HG02970 (cell line): Measurements from ENCODE around the gene RBM17.
"Not testable (repeated sequence)": the region's sequence is repeated elsewhere in the genome, so short reads cannot be mapped to it uniquely, and the experiment has no call there.

Experiments
- ATAC-seq: cut with Tn5 transposase; IDR thresholded peaks from one replicate; pipeline ENCODE4 v1.9.1; 2021; ENCODE audit warnings: mild to moderate bottlenecking, moderate library complexity, moderate number of reproducible peaks; ENCODE audit not compliant: unreplicated experiment, low FRiP score

RBM17 gene

DNA sequence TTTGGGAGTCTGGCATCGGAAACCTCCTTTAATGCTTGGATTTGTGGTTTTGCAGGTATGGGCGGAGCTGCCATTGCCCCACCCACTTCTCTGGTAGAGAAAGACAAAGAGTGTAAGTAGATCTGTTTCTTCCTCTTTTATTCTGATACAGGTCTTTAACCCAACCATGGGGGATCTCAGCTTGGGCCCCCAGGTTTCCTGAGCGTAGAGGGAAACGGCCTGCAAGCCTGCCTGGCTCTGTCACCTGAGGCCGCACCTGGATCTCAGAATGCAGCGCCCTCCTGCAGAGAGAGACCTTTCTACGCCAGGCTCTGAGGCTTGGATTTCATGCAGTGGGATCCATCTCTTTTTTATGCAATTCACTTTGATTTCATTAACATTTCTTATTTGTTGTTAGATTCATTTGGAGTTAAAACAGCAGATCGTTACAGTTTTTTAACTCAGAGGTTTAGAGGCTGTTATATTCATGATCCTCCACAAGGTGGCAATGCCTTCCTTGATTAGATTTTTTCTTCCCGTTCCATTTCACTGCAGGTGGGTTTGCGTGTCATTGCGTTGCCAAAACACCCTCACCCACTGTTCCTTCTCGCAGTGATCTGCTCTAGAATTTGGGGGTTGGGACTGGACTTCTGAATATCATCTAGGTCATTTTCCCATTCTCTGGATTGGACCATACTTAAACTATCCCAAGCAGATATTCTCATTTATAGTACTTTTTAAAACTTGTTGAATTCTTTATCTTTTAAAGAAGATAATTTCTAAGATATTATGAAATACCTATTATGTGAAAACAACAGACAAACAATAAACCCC lies 20.0 kb downstream of the RBM17 start:
- no peak for ATAC-seq

DNA sequence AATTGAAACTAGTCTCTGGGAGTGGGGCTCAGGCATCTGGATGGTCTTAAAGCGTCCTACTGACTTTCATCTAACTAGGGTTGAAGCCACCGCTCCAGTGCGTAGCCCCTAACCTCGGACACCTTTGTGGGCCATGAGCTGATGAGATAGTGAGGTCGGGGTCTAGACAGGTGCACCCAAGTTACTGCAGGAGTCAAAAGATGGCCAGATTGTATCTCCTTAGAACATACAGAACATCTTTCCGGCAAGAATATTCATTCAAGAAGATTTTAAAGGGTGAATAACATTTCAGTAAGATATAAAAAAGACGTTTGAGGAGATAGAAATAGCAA lies 20.6 kb downstream of the RBM17 start:
- ATAC-seq = no peak

DNA sequence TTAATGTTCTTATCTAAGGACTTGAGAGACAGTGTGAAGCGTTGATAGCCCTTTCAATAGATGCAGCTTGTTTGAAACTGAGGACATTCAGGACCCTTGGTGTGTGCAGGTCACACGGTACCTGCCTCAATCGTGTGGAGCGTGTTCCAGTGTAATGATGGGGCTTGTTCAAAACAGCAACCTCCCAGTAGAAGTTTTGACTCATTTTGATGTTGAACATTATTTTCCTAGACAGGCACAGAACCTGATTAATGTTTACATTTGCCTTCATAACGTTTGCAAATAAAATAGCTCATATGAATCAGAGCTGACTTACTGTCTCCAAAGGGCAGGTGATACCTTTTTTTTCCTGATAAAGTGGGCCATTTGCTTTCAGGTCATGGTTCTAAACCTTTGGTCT lies 21.3 kb downstream of the RBM17 start:
- no peak for ATAC-seq

DNA sequence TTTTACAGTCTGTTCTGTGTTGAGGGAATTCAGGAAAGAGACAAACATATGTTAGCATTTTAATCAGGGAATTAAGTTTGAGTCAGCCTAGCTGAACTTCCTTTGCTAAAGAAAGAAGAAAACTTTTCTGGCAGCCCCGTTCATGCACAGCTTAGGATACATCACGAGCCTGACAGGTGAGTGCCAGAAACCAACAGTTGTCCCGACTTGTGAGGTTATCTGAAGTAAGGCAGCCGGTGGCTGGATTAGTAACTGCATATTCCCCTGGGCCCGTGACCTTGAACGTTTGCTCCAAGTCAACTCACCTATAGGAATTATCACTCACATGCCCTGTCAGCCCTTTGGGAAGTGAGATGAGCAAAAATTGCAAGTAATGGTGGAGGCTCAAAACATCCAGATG lies 24.1 kb downstream of the RBM17 start:
- ATAC-seq = no peak

DNA sequence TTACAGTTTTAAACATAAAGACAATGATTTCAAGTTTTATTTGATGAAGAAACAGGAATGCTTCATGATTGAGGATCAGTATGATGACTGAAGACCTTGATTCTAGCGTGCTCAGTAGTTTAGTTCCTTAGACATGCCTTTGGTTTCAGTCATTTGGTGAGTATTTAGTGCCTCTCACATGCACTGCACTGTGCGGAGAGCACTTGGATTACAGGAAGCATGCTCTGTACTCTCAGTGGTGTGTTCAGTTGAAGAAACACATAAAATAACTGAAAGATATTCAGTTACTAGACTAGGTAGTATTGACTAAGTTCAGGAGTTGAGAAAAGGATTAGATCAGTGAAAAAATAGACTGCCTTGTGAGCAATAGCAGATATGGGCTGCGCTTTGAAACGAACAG lies 25.5 kb downstream of the RBM17 start:
- no peak for ATAC-seq

DNA sequence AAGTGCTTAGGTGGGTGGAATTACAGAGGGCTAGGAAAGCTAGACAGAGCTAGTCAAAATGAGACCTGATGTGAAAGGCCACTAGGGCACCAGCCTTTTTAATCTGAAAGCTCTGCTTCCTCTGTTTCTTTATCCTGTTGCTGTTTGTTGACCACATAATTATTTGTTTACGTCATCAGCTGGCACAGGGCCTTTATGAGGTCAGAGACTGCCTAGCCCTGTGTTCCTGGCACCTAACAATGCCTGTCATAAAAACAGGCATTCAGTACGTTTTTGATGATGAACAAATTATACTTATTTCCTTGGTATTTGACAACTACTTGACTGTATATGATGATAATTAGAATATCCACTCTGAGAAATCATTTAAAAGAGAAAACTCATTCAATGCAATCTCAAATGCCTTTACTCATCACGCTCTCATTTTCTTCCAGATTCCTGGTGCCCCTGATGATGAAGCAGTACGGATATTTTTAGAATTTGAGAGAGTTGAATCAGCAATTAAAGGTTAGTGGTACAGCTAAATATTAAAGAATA lies 26.0 kb downstream of the RBM17 start:
- ATAC-seq = no peak

DNA sequence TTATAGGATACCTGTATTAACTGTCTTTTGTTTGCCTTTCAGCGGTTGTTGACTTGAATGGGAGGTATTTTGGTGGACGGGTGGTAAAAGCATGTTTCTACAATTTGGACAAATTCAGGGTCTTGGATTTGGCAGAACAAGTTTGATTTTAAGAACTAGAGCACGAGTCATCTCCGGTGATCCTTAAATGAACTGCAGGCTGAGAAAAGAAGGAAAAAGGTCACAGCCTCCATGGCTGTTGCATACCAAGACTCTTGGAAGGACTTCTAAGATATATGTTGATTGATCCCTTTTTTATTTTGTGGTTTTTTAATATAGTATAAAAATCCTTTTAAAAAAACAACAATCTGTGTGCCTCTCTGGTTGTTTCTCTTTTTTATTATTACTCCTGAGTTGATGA lies 26.6 kb downstream of the RBM17 start:
- no peak for ATAC-seq

DNA sequence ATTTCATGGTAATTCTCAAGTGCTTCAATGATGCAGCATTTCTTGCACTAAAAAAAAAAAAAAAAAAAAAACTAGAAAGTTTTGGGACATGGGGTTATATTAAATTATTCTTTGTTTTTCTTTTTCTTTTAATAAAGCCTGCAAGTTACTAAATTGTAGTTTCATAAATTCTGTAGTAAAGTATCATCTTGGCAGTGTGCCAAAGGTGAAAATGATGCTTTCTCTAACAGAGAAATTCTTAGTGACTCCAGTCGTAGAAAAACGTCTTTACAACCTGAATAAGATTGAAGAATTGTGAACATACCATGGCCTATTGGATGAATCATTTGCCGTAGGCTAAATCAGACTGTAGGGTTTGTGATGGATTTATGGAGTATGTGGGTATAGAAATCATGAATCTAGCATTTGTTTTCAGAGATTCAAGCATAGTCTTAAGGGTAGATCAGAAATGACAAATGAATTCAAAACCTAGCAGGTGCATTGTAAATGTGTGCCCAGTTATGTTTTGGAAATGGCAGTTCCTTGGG lies 27.1 kb downstream of the RBM17 start:
- no peak for ATAC-seq

DNA sequence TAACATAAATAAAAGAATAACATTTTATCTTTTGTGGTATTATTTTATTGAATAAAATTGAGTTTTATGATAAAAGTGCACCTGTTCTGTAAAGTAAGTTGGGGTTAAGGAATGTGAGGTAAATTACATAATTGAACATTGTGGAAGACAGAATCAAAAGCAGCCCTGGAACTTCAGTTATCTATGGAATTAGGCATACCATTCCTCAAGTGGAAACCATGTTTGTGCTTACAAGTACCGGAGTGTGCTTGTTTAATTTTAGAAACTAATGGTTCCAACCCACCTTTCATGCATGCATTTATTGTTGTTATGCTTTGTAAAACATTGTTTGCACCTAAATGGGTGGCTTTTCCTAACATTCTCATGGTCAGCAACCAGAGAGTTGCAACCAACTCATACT lies 28.0 kb downstream of the RBM17 start:
- ATAC-seq = no peak

DNA sequence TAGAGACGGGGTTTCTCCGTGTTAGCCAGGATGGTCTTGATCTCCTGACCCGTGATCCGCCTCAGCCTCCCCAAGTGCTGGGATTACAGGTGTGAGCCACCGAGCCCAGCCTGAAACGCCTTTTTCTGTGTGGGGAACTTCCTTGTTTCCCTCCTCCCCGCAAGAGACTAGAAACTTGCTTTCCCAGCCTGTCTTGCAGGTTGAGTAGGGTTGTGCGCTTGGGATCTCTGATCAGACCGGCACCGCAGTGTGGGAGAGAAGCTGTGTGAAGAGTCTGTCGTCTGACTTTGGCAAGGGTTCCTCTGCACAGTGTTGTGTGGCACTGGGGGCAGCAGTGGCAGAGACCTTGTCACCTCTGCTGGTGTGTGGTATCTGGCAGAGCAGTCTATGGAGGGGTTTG lies 28.9 kb downstream of the RBM17 start:
- no peak for ATAC-seq

DNA sequence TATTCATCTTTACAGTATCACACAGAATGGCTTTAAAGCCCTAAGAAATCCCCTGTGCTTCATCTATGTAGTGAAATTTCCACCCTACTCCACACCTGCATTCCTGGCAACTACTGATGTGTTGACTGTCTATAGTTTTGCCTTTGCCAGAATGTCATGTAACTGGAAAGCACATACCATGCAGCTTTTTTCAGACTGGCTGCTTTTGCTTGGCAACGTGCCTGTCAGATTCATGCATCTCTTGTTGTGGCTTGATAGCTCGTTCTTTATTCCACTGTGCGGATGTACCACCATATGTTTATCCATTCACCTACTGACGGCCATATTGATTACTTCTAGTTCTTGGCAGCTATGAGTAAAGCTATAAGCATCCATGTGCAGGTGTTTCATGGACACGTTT lies 30.6 kb downstream of the RBM17 start:
- no peak for ATAC-seq

DNA sequence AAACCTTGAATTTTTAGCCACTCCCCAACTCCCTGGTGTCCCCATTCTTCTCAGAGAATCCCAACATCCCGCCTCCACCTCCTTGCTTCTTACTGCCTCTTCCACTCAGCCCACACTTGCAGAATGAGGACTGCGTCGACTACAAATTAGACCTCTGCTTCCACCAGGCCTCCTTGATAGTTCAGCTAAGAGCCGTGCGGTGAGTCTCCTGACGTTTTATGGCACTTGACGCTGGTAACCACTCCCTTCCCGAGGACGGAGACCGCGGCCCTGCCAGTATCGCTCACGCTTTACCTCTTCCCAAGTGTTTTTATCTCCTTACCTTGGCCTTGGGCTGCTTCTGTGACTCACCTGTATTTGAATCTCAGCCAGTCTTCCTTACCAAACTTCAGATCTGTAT lies 31.1 kb downstream of the RBM17 start:
- ATAC-seq = no peak

DNA sequence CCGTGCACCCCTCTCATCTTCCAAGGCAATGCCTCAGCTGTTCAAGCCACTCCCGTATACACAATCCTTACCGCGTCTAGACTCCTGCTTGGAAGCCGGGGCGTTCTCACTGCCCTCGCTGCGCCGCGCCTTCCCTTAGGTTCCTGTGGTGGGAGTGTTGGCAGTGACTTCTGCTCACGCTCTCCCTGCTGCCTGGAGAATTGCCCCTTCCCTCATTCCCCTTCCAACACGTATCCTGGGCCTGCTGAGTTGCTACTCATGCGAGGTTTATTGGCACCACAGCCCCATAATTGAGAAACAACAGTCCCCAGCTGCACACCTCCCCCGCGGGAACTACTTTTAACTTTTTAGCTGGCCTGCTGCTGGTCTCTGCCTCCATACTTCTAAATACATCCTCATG lies 31.9 kb downstream of the RBM17 start:
- no peak for ATAC-seq

DNA sequence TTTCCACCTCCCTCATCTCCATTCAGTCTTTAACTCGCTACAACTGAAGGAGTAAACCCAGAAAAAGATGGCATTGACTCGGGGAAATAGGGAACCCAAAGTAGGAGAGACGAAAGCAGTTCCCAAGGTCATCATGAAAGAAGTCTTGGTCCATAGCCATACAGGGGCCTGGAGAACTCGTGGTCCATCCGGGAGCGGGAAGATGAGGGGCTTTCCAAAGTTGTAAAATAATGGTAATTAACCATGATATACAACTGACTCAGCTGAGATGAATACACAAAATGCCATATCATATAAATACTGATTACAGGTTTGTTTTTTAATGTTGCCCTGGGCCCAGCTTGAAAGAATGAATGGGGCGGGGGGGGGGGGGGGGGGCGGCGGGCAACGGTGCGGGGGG lies 32.3 kb downstream of the RBM17 start:
- ATAC-seq = no peak

DNA sequence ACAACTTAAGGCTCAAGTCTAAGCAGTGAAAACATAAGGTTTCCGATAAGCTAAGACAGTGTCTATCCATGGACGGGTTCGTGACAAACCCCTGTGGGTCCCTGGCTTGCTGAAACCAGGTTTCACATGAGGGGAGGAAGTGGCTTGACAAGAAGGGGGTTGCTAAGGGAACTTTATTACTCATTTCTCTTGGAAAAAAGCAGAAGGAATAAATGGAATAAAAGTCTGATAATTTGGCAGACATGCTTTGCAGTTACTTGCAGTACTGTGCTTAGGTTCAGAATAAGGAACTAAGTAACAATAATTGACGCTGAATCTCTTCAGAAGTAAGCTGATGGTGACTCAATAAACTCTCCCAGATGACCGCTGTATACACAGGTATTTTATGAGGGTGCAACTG lies 34.7 kb downstream of the RBM17 start:
- ATAC-seq = no peak

DNA sequence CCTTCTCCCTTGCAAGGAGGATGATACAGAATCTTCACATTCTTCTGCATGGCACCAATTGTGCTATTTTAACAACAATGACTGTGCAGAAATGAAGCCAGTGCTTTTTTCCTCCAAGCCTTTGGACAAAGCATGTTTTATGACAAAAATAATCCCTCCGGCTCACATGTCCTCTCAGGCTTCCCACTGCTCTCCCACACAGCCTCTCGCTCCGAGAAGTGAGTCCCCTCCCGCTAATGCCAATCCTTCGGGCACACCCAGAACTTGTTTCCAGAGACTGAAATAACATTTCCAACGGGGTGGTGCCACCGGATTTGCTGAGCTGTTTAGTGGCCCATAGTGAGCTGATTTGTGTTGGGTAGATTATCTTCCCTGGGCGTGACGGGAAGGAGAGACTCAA lies 35.8 kb downstream of the RBM17 start:
- no peak for ATAC-seq

DNA sequence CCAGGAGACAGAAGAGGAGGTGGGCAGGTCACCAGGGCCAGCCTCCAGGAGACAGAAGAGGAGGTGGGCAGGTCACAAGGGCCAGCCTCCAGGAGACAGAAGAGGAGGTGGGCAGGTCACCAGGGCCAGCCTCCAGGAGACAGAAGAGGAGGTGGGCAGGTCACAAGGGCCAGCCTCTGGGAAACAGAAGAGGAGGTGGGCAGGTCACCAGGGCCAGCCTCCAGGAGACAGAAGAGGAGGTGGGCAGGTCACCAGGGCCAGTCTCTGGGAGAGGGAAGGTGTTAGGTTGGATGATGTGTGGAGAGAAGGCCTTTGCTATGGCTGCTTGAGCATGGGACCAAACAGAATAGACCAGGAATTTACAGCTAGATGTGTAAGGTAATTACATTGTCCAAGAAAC lies 38.6 kb downstream of the RBM17 start:
- ATAC-seq = not testable (repeated sequence)

DNA sequence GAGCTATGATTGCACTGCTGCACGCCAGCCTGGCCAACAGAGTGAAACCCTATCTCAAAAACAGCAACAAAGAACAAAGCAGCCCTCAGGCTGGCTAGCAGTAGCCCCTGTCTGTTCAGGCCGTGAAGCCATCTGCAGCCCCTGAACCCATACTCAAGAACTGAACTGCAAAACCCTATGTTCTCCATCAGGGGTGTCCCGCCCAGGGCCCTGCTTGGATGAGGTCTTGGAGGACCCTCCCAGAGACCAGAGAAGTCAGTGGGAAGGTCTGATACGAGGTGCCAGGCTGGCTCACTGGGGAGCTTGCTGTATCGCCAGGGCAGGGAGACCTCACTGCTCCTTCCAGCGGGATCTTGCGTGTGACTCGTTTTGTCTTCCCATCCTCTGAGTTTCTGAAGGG lies 39.3 kb downstream of the RBM17 start:
- no peak for ATAC-seq

DNA sequence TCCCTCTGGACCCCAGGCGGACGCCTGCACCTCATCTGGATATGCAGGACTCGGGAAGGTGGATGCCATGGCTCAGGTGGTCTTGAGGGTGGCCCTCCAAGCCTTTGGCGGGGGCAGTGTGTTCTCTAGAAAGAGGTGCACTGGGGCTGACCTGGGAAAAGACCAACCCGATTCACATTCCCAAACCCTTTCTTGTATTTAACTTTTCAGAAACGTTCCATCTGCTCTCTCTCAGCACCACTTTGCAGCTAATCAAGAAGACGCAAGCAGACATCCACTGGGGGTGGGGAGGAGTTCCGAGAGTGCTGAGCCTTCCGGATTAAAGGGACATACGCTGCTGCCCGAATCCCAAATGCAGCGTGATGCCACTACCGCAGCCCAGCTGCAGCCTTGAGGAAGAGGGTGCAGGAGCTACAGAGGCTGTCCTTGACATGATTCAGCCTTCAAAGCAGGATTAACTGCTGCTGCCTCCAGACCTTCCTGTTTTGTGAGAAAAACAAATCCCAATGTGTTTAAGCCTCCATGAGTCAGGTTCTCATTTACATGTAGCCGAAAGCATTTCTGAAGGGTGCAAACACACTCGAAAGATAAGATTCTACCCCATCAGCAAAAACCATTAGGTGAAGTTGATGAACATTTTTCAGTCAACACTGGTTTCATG lies 39.9 kb downstream of the RBM17 start:
- no peak for ATAC-seq

DNA sequence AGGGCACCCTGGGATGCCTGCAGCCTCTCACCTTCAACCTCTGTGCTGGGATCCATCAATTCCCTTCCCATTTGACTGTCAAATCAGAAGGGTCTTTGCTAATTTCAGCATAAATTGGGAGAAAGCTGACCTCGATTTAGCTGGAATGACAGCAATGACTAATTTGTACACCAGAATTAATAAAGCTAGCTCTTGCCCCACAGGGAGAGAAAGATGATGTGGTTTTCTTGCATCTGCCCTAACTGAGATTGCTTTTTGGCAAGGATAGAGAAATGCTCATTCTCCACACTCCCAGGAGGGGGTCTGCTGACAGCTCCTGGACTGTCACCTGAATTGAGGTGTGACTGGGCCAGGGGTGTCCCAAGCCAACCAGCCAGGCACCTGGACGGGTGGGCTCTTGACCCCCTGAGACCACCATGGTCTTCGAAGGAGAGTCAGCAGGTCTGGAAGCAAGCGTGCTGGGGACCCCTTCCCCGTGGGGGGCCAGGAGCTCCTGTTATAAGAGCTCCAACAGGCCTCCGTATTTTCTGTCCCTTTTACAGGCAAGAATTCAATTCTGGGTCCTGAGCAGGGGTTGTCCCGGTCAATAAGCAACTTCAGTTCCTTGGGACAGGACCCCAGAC lies 42.1 kb downstream of the RBM17 start:
- ATAC-seq = no peak

DNA sequence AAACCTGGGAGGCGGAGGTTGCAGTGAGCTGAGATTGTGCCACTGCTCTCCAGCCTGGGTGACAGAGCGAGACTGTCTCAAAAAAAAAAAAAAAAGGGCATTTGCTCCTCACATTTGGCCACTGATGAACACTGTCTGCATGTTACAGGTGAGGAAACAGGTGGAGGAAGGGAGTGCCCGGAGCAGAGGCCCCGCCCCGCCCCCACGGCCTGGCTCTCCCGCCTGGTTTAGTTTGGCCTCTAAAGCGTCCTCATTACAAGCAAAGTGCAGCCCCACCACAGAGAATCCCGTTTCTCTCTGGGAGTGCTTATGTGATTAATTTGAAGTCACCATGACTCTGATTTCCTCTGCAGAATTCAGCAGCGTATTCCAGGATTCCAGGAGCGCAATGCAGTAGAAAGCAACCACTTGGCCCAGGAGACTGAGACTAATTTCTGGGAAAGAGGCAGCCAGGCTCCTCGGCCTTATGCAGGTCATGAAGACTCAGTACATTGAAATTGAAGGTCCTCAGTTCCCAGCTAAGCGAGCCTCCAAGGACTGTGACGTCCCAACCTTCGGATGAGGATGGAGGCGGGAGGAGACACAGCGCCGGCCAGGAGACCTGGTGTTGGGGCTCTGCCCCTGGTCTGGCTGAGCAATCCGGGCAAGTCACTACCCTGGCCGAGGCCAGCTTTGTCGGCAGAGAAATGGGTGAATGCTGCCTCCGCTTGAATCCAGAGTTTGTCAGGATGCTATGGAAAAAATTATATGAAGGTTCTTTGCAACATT lies 44.7 kb downstream of the RBM17 start:
- no peak for ATAC-seq
